Right lobe of liver (tissue), 6 donors: Measurements from ENCODE around the gene MYH6. TPM values are rescaled to one million over a fixed set of nuclear protein-coding genes. Genes with fewer than 3 reads are reported as not detected.

ENCODE experiments used
- ATAC-seq, 4 donors: fragments of 200-7000 bp; cut with Tn5 transposase; one replicate each; pipeline ENCODE4 v1.9.1; 2020; ENCODE audit warnings: mild to moderate bottlenecking in 4 of 4, moderate library complexity in 4 of 4
- DNase-seq, 3 donors: peaks; one replicate each; pipeline ENCODE4 v3.0.0-alpha.2; 2020
- H3K27ac ChIP-seq, 3 donors: fragments of 200-600 bp; one replicate each; pipeline ENCODE4 v1.8.0; 2022
- H3K27me3 ChIP-seq, 2 donors: fragments of 200-600 bp; one replicate each; pipeline ENCODE4 v1.8.0; 2022
- H3K36me3 ChIP-seq, 4 donors: fragments of 200-600 bp; sonication (generic) in 1 of 4; one replicate each; pipeline versions ENCODE4 v1.5.1 to v1.8.0; 2017 to 2022; ENCODE audit warnings: control low read depth in 1 of 4
- H3K4me1 ChIP-seq, 4 donors: fragments of 200-600 bp; sonication (generic) in 1 of 4; one replicate each; pipeline versions ENCODE4 v1.5.1 to v1.8.0; 2017 to 2022; ENCODE audit warnings: control low read depth in 1 of 4
- H3K4me3 ChIP-seq, 3 donors: fragments of 200-600 bp; one replicate each; pipeline ENCODE4 v1.8.0; 2022
- H3K9me3 ChIP-seq, 4 donors: fragments of 200-600 bp; sonication (generic) in 1 of 4; one replicate each; pipeline versions ENCODE4 v1.5.1 to v1.8.0; 2017 to 2022; ENCODE audit warnings: control low read depth in 1 of 4
- CTCF ChIP-seq, 4 donors: fragments of 200-600 bp in 3 of 4; fragments of 450-650 bp in 1 of 4; IDR thresholded peaks; one replicate each; pipeline versions ENCODE4 v1.5.1 to v1.8.0; 2016 to 2022; ENCODE audit warnings: antibody characterized with exemption in 4 of 4, mild to moderate bottlenecking in 2 of 4
- POLR2A ChIP-seq: fragments of 450-650 bp; IDR thresholded peaks from one replicate; pipeline ENCODE4 v1.6.1; 2017; ENCODE audit warnings: antibody characterized with exemption, mild to moderate bottlenecking
- WGBS: methylation state at CpG from one replicate; pipeline ENCODE4 v1.1.6; 2018; ENCODE audit warnings: low coverage, low lambda C conversion rate; ENCODE audit not compliant: insufficient coverage; ENCODE audit errors: missing lambda C conversion rate; 5-methylcytosine and 5-hydroxymethylcytosine counted together
- intact Hi-C, 2 donors: fragments of 100-400 bp; cut with DNase I; formaldehyde crosslinking; loops; one replicate each; pipeline versions ENCODE4 v1.11.2 to v1.14.1; 2022
- total RNA-seq, 6 experiments: library from RNA; depleted of rRNA in 2 of 6; stranded (reverse); fragments of >200 nt in 2 of 6; fragmentation: NEBNext Ultra II Directional in 3 of 6; extraction: Animal tissue kit (Norgen Biotek cat#: 25700) in 3 of 6; gene quantifications; one replicate each; pipeline versions ENCODE4 v1.1.0 to v1.2.4, GENCODE V29; 2016 to 2023
- donor health status: DM: no; HTN: yes; CAD: no.
- donor health status: DM: no; HTN: no; CAD: no.
- donor health status: DM: no; HTN: no; CAD: no.
- donor health status: DM: no; HTN: yes; CAD: no.
- donor health status: DM: no; HTN: yes; CAD: no.

The MYH6 gene
- total RNA-seq, 6 experiments from 2014 or later, result 0.07 to 1.00 (median 0.13) TPM; not detected in 1

DNA sequence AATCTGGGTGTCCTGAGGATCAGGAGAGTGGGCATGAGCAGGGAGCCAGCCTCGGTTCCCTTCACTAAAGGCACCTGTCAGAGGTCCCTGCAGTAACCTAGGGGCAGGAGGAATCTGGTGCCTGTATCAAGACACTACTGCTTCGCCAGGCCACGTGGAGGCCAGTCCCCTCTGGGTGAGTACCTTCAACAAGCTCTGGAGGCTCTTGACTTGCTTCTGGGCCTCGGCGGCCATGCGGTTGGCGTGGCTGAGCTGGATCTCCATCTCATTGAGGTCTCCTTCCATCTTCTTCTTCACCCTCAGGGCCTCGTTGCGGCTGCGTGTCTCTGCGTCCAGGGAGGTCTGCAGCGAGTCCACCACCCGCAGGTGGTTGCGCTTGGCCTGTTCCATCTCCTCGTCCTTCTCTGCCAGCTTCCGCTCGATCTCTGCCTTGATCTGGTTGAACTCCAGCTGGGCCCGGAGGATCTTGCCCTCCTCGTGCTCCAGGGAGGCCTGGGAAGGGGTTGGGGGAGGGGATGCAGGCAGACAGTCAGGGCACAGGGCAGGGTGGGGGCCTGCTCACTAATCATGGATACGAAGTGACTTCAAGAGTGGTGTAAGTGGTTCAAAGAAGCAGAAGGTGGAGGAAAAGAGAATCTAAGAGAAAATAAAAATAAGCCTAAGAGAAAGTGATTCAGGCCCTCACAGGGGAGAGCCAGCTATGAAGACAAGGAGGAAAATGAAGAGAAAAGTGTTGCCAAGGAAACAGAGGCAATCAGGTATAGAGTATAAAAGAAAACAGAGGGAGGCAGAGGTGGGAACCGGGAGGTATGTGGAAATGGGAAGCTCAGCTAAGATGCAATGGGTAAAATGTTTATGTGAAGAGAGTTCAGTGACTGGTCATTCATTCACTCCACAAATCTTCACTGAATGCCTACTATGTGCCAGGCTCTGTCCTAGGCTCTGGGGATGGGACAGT is 8.0 kb upstream of the MYH6 start:
- no peaks in the 10 kb centered on the region for H3K27me3 ChIP-seq
- H3K4me3 ChIP-seq, result no peak overlapping the region
- ATAC-seq (no peak), DNase-seq (no peak)
- WGBS, result 47% methylated on average over 5 of the region's 21 CpGs
- no peaks in the 10 kb centered on the region for H3K36me3 ChIP-seq
- intact Hi-C loops, result no loop called here
- TF ChIP-seq CTCF (IDR thresholded peaks at IDR 0.05) (no peak), POLR2A (no peak)
- no peaks in the 10 kb centered on the region for H3K9me3 ChIP-seq
- no peak overlapping the region for H3K27ac ChIP-seq
- no peaks in the 10 kb centered on the region for H3K4me1 ChIP-seq

DNA sequence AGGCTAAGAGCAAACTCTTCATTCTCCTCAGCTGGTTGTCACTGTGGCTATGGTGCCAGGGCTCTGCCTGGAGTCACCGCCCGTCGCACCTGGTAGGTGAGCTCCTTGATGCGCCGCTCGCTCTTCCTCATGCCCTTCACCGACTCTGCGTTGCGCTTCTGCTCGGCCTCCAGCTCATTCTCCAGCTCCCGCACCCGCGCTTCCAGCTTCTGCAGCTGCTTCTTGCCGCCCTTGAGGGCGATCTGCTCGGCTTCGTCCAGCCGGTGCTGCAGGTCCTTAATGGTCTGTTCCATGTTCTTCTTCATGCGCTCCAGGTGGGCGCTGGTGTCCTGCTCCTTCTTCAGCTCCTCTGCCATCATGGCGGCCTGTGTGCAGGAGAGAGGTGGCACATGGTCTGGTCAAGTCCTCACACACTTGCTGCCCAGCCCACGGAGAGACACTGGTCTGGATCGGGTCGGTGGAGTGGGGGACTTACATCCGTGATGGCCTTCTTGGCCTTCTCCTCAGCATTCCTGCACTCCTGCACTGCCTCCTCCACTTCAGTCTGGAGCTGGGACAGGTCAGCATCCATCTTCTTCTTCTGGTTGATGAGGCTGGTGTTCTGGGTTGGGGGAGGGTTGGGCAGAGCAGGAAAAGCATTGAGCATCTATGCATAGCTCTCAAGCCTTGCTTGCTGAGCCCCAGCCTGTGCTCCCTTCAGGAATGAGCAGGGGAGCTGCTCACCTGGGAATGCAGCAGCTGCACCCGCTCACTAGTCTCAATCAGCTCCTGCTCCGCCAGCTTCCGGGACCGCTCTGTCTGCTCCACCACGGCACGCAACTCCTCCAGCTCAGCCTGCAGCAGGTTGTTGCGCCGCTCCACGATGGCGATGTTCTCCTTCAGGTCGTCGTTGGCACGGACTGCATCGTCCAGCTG is 7.1 kb upstream of the MYH6 start:
- Histone ChIP-seq H3K4me1 (no peaks in the 10 kb centered on the region), H3K27ac (no peak overlapping the region), H3K4me3 (no peak overlapping the region), H3K36me3 (no peaks in the 10 kb centered on the region), H3K27me3 (no peaks in the 10 kb centered on the region), H3K9me3 (no peaks in the 10 kb centered on the region)
- DNase-seq (no peak), ATAC-seq (peak in 1 of 4 donors; percentile 9)
- intact Hi-C loops, result no loop called here
- TF ChIP-seq CTCF (IDR thresholded peaks at IDR 0.05) (no peak), POLR2A (no peak)
- 93% methylated on average over 11 of the region's 39 CpGs for WGBS

- TF ChIP-seq CTCF (IDR thresholded peaks at IDR 0.05) (no peak), POLR2A (no peak)
- 39% methylated on average over 3 of the region's 3 CpGs for WGBS
- H3K27me3 ChIP-seq, result no peaks in the 10 kb centered on the region
- no peaks in the 10 kb centered on the region for H3K9me3 ChIP-seq
- H3K4me1 ChIP-seq, result no peaks in the 10 kb centered on the region
- DNase-seq (no peak), ATAC-seq (peak in 2 of 4 donors; percentile 30 to 57)
- no peak overlapping the region for H3K27ac ChIP-seq
- no peak overlapping the region for H3K4me3 ChIP-seq
- intact Hi-C loops, result no loop called here
- H3K36me3 ChIP-seq, result no peaks in the 10 kb centered on the region
Observed at GRCh38 chr14:23414254-23414653, 6.2 kb upstream of the MYH6 start.

DNA sequence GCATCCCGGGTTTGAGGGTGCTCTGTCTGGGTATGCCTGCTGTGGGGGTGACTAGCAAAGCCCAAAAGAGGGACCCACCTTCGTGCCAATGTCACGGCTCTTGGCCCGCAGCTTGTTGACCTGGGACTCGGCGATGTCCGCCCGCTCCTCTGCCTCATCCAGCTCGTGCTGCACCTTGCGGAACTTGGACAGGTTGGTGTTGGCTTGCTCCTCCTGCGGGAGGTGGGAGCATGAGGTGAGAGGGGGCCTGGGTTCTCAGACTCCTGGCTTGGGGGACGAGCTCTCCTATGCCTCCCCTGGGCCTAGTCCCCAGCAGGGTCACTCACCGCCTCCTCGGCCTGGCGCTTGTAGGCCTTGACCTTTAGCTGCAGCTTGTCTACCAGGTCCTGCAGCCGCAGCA is 5.6 kb upstream of the MYH6 start:
- intact Hi-C loops, result no loop called here
- ATAC-seq (no peak), DNase-seq (no peak)
- WGBS, result 69% methylated on average over 3 of the region's 16 CpGs
- Histone ChIP-seq H3K27me3 (no peaks in the 10 kb centered on the region), H3K4me1 (no peaks in the 10 kb centered on the region), H3K27ac (no peak overlapping the region), H3K36me3 (no peaks in the 10 kb centered on the region), H3K9me3 (no peaks in the 10 kb centered on the region), H3K4me3 (no peak overlapping the region)
- TF ChIP-seq POLR2A (no peak), CTCF (IDR thresholded peaks at IDR 0.05) (no peak)
